IPS-18a (cell line): ENCODE results near the gene CDC34.

Source experiments
- H3K27ac ChIP-seq: one replicate; pipeline ENCODE4 v1.5.1; 2013; ENCODE audit warnings: low read length
- H3K27me3 ChIP-seq: one replicate; pipeline ENCODE4 v1.6.1; 2013; ENCODE audit warnings: mild to moderate bottlenecking, low read length; ENCODE audit not compliant: control insufficient read depth, insufficient read depth
- H3K36me3 ChIP-seq: one replicate; pipeline ENCODE4 v1.6.1; 2013; ENCODE audit warnings: low read depth, low read length; ENCODE audit not compliant: control insufficient read depth
- H3K4me1 ChIP-seq: one replicate; pipeline ENCODE4 v1.6.1; 2013; ENCODE audit warnings: low read depth, low read length; ENCODE audit not compliant: control insufficient read depth
- H3K4me3 ChIP-seq: one replicate; pipeline ENCODE4 v1.5.1; 2013; ENCODE audit warnings: low read length
- H3K9ac ChIP-seq: one replicate; pipeline ENCODE4 v1.6.1; 2013; ENCODE audit warnings: mild to moderate bottlenecking, low read length, moderate library complexity
- H3K9me3 ChIP-seq: one replicate; pipeline ENCODE4 v1.6.1; 2013; ENCODE audit warnings: low read depth, low read length; ENCODE audit not compliant: control insufficient read depth

Gene CDC34

DNA sequence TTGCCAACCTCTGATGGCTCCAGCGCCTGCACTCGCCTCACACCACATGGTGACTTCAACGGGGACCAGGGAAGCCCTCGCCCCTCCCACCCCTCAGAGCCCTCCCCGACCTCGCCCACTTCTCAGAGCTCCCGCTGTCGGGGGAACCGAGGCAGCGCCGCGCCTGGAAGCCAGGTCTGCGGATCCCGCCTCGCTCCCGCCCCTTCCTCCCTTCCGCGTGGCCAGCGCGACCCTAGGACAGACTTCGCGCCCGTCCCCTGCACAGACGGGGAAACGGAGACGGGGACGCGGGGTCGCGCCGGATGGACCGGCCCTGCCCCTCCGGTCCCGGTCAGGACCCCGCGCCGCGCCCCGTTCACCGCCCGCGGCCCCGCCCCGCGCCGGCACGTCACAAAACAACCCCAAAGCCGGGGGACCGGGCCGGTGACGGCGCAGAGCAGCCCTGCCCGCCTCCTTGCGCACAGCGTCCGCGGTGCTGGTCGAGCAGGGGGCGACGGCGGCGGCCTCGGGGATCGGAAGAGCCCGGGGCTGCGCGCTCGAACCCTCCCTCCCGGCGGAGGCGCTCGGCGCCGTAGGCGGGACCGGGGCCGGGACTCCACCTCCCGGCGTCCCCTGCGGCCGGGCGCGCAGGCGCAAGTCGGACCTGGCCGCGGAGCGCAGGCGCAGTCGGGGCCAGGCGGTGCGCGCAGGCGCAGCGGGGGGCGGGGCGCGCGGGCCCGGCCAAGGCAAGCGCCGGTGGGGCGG lies 379 bp upstream of the CDC34 start:
- H3K36me3 ChIP-seq: peaks cover 4% of the 10 kb centered on the region
- H3K27ac ChIP-seq: no peak overlapping the region
- H3K9me3 ChIP-seq: no peaks in the 10 kb centered on the region
- H3K4me3 ChIP-seq: peak overlapping the region; percentile 72
- H3K4me1 ChIP-seq: peaks cover 5% of the 10 kb centered on the region
- no peaks in the 10 kb centered on the region for H3K27me3 ChIP-seq
- H3K9ac ChIP-seq: peak overlapping the region; percentile 56

DNA sequence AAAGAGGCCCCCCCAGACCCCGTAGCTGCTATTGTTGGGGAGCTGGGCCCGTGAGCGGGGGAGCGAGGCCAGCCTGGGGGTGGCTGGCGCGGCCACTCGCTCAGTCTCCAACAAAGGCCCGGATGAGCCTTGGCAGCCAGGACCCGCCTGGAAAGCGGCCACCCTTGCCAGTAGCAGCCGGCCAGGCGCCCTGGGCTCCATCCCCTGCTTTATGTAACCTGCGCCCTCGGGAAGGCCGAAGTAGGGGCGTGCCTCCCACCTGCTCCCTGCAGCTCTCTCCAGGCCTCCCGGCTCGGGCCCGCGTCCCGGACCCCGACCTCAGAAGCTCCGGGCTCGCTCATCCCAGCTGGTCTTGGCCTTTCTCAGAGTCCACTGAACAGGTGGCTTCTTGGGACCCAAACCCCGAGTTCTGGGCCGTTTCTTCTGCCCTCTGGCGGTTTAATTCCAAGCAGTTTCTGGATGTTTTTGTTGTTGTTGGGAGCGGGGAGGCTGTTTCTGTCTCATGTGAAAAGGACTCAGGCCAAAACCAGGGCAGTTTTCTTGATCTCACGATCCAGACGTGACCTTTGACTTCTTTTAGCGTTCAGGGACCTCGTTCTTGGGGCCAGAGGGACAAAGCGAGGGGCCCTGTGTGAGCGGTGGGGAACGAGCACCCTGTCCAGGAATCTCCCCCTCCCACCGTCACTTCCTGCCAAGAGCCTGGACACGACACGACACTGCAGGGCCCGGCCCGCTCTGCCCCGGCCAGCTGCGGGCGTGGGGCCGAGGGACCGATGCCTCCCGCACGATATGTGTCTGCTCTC lies 1.2 kb downstream of the CDC34 start:
- no peaks in the 10 kb centered on the region for H3K9me3 ChIP-seq
- H3K27me3 ChIP-seq: no peaks in the 10 kb centered on the region
- peaks cover 5% of the 10 kb centered on the region for H3K4me1 ChIP-seq
- H3K36me3 ChIP-seq: peaks cover 13% of the 10 kb centered on the region
- peak overlapping the region; percentile 73 for H3K9ac ChIP-seq
- H3K27ac ChIP-seq: no peak overlapping the region
- H3K4me3 ChIP-seq: peak overlapping the region; percentile 85

GRCh38 chr19:533364-534058 lies 2.0 kb downstream of the CDC34 start:
- no peaks in the 10 kb centered on the region for H3K27me3 ChIP-seq
- peaks cover 20% of the 10 kb centered on the region for H3K36me3 ChIP-seq
- H3K4me1 ChIP-seq: peaks cover 5% of the 10 kb centered on the region
- no peak overlapping the region for H3K27ac ChIP-seq
- peak overlapping the region; percentile 73 for H3K9ac ChIP-seq
- peak overlapping the region; percentile 85 for H3K4me3 ChIP-seq
- H3K9me3 ChIP-seq: no peaks in the 10 kb centered on the region

- Histone ChIP-seq H3K4me3 (no peak overlapping the region), H3K27ac (no peak overlapping the region), H3K9me3 (no peaks in the 10 kb centered on the region), H3K9ac (no peak overlapping the region), H3K4me1 (peaks cover 5% of the 10 kb centered on the region), H3K36me3 (peaks cover 20% of the 10 kb centered on the region), H3K27me3 (no peaks in the 10 kb centered on the region)
Measured at GRCh38 chr19:534088-534487, 2.5 kb downstream of the CDC34 start.

DNA sequence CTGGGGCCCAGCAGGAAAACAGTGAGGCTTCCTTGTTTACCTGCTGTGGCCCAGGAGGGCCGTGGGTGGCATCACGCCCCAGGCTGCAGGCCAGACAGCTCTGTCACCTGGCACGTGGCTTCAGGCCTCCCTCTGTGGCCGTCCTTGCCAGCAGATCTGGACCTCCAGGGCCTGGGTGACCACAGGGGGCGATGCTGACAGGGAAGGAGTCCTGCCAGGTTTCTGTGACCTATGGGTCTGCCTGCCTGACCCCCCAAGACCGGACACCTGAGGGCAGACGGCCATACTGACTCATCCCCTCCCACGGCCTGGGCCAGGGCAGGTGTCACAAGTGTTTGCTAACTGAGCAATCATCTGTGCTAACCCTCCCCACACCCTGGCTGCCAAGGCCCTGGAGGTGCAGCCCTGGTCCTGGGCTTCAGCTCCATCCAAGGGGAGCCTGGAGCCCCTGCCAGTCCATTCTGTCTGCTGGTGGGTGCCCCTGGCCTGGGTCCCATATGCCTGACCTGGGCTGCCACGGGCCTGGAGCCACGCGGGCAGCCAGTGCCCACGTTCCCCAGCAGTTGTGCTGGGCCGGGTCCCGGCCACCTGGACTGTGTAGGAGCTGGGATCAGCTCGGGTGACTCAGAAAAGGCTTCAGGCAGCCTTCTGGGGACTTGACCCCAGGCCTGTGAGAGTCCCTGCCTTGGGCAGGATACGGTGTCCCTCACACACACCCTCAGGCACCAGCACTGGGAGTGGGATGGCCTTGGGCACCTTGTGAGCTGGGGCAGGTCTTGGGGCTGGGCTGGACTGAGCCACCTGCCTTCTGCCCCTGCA lies 3.7 kb downstream of the CDC34 start:
- H3K9ac ChIP-seq: no peak overlapping the region
- H3K36me3 ChIP-seq: peaks cover 20% of the 10 kb centered on the region
- H3K27me3 ChIP-seq: no peaks in the 10 kb centered on the region
- no peak overlapping the region for H3K27ac ChIP-seq
- no peaks in the 10 kb centered on the region for H3K9me3 ChIP-seq
- no peak overlapping the region for H3K4me3 ChIP-seq
- H3K4me1 ChIP-seq: peaks cover 5% of the 10 kb centered on the region

DNA sequence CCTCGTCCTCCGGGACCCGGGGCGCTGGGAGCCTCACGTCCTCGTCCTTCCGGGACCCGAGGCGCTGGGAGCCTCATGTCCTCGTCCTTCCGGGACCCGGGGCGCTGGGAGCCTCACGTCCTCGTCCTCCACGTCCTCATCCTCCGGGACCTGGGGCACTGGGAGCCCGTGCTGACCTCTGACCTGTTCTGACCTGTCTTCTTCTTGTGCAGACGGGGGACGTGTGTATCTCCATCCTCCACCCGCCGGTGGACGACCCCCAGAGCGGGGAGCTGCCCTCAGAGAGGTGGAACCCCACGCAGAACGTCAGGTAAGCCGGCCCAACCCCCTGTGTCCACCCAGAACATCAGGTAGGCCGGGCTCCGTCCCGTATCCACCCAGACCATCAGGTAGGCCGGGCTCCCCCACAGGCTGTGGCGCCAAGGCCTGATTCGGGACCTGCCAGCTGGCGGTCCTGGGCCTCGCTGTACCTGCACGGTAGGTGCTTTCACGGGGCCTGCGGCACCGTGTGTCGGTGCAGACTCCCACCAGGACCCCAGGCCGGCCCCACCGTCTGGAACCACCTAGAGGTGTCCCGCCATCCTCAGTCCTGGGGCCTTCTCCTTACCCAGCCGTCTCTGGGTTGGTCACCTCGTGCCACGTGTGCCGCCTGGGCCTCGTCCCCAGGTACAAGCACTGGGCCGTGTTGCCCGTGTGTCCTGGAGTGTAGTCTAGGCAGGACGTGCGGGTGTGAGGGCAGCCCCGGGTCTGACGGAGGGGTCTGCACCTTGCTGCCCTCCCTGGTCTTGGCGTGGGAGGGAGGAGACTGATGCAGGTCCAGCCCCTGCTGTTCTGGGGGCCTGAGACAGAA lies 4.7 kb downstream of the CDC34 start:
- Histone ChIP-seq H3K4me1 (peaks cover 5% of the 10 kb centered on the region), H3K9me3 (no peaks in the 10 kb centered on the region), H3K27me3 (no peaks in the 10 kb centered on the region), H3K27ac (no peak overlapping the region), H3K9ac (no peak overlapping the region), H3K36me3 (peaks cover 20% of the 10 kb centered on the region), H3K4me3 (no peak overlapping the region)

- Histone ChIP-seq H3K36me3 (peaks cover 21% of the 10 kb centered on the region), H3K27ac (no peak overlapping the region)
Measured at GRCh38 chr19:536881-537404, 5.4 kb downstream of the CDC34 start.

DNA sequence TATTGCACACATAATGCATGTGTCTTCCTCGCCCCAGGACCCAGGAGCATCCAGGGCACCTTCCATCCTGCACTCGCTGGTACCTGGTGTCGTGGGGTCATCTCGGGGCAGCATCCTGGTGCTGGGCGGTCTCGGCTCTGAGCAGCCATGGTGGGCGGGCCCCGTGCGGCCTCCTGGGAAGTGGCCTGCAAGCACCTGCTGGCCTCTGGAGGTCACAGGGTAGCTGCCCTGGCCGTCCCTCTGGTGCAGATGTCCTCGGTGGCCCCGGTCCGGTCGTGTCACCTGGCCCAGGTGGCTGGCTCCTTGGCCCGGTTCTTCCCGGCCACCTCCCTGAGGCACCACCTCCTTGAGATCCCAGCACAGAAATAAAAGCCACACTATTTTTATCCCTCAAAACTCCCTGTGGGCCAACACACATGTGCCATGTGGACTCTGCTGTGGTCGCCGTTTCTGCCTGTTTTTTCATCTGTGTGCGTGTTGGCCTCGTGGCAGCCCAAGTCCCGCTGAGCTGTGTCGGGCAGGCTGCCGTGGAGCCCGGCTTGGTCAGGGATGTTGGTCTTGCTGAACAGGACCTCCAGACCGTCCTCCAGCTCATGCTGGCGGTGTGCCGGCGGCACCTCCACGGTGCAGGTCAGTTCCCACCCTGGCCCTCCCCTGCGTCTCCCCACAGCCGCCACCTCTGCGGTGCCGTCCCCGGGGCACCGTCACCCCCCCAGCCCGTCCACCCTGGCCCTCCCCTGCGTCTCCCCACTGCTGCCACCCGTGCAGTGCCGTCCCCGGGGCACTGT lies 7.3 kb downstream of the CDC34 start:
- Histone ChIP-seq H3K36me3 (peaks cover 23% of the 10 kb centered on the region), H3K4me3 (no peak overlapping the region), H3K27ac (no peak overlapping the region), H3K9ac (no peak overlapping the region), H3K9me3 (no peaks in the 10 kb centered on the region), H3K4me1 (no peaks in the 10 kb centered on the region), H3K27me3 (no peaks in the 10 kb centered on the region)

More at GRCh38 chr19:536881-537404, 5.4 kb downstream of the CDC34 start:
- Histone ChIP-seq H3K27me3 (no peaks in the 10 kb centered on the region), H3K4me3 (no peak overlapping the region), H3K4me1 (peaks cover 5% of the 10 kb centered on the region), H3K9me3 (no peaks in the 10 kb centered on the region), H3K9ac (no peak overlapping the region)

DNA sequence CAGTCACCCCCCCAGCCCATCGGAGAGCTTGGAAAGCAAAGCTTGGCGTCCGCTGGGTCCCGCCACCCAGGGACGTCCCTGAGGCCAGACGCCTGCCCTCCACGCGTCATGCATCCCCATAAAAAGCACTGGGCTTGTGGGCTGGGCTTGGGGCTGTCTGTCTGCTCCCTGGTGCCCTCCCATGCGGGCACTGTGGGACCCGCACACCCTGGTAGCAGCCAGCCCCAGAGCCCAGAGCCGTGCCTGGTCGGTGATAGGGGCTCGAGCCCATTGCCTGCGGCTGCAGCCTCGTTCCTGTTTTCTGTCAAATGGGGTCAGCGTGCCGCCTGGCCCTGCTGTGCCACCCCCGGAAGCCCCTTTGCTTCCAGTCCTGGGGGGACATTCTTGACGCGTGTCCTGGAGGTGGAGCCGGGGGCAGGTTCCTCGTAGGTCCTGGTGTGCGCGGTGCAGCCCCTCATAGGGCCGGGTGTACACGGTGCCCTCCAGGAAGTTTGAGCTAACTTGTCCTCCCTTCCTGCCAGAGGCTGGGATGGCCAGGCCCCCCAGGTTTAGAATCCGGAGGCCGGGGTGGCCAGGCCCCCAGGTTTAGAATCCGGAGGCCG lies 8.0 kb downstream of the CDC34 start:
- H3K27me3 ChIP-seq: no peaks in the 10 kb centered on the region
- no peaks in the 10 kb centered on the region for H3K4me1 ChIP-seq
- peaks cover 23% of the 10 kb centered on the region for H3K36me3 ChIP-seq
- H3K9ac ChIP-seq: no peak overlapping the region
- no peak overlapping the region for H3K27ac ChIP-seq
- no peak overlapping the region for H3K4me3 ChIP-seq
- no peaks in the 10 kb centered on the region for H3K9me3 ChIP-seq
